Small intestine (tissue), 7 donors: Measurements from ENCODE around the gene DERA. TPM values are rescaled to one million over a fixed set of nuclear protein-coding genes. Genes with fewer than 3 reads are reported as not detected.
"Not testable (repeated sequence)": the region's sequence is repeated elsewhere in the genome, so short reads cannot be mapped to it uniquely, and the experiment has no call there.

Experiments used
- DNase-seq, 2 donors: peaks; one replicate each; pipeline versions ENCODE4 v3.0.0 to v3.0.0-alpha.2; 2013
- FAIRE-seq: peaks from 2 replicates; lab custom pipeline; 2012; peaks lifted over from hg19 to GRCh38; lab: Jason Lieb, UNC
- H3K27ac ChIP-seq, 3 donors: one replicate each; pipeline ENCODE4 v1.5.1; 2013; ENCODE audit warnings: low read length in 2 of 3, mild to moderate bottlenecking in 2 of 3, control low read depth in 1 of 3, inconsistent platforms in 1 of 3, low read depth in 1 of 3, moderate library complexity in 1 of 3
- H3K27me3 ChIP-seq, 3 donors: one replicate each; pipeline ENCODE4 v1.6.1; 2013; ENCODE audit warnings: low read length in 3 of 3, inconsistent platforms in 1 of 3; ENCODE audit not compliant: control insufficient read depth in 3 of 3, insufficient read depth in 3 of 3
- H3K36me3 ChIP-seq, 3 donors: one replicate each; pipeline ENCODE4 v1.6.1; 2013; ENCODE audit warnings: low read length in 3 of 3, inconsistent platforms in 1 of 3, low read depth in 1 of 3, mild to moderate bottlenecking in 1 of 3, moderate library complexity in 1 of 3; ENCODE audit not compliant: control insufficient read depth in 3 of 3, insufficient read depth in 2 of 3
- H3K4me1 ChIP-seq, 3 donors: one replicate each; pipeline ENCODE4 v1.6.1; 2013; ENCODE audit warnings: low read length in 2 of 3, inconsistent platforms in 1 of 3, low read depth in 1 of 3, mild to moderate bottlenecking in 1 of 3, moderate library complexity in 1 of 3; ENCODE audit not compliant: control insufficient read depth in 3 of 3, insufficient read depth in 2 of 3
- H3K4me3 ChIP-seq, 3 donors: one replicate each; pipeline ENCODE4 v1.5.1; 2013; ENCODE audit warnings: low read length in 3 of 3, control low read depth in 1 of 3, inconsistent platforms in 1 of 3, low read depth in 1 of 3, mild to moderate bottlenecking in 1 of 3, moderate library complexity in 1 of 3
- H3K9me3 ChIP-seq, 2 donors: one replicate each; pipeline ENCODE4 v1.6.1; 2013; ENCODE audit warnings: low read depth in 1 of 2, low read length in 1 of 2; ENCODE audit not compliant: control insufficient read depth in 2 of 2, insufficient read depth in 1 of 2
- WGBS, 3 donors: extraction: QIAGEN DNeasy Blood & Tissue Kit; methylation state at CpG; one replicate each; pipeline ENCODE4 v1.1.7; 2013; 5-methylcytosine and 5-hydroxymethylcytosine counted together
- polyA plus RNA-seq, 4 donors: library from polyadenylated mRNA; stranded (reverse) in 3 of 4; unstranded in 1 of 4; fragments of 200-250 nt in 3 of 4; fragments of 120-200 nt in 1 of 4; gene quantifications; one replicate each; pipeline versions ENCODE4 v1.2.1 to v1.2.3, GENCODE V29; 2013
- donor health status: healthy with polysubstance abuse.
- donor health status: control.
- donor health status: control.
- donor health status: Bipolar disorder and iron deficiency.
- donor health status: healthy.

The DERA gene
- polyA plus RNA-seq, 4 donors = 36.0 to 133 (median 90.5) TPM

DNA sequence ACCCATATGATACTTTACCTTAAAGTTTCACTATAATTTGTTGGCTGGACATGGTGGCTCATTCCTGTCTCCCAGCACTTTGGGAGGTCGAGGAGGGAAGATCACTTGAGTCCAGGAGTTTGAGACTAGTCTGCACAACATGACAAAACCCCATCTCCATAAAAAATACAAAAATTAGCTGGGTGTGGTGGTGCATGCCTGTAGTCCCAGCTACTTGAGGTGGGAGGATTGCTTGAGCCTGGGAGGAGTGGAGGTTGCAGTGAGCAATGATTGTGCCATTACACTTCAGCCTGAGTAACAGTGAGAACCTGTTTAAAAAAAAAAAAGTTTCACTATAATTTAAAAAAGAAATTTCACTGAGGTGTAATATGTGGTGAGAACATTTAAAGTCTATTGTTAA is 21.2 kb downstream of the DERA start:
- WGBS, 3 donors = 92 to 100% (median 93%) methylated on average over 1 of the region's 1 CpG
- Histone ChIP-seq H3K4me1 (no peaks in the 10 kb centered on the region), H3K27me3 (no peaks in the 10 kb centered on the region), H3K9me3 (peaks cover 0 to 3% of the 10 kb centered on the region in 2 donors), H3K27ac (no peak overlapping the region), H3K36me3 (peaks cover 0 to 4% (median 0%) of the 10 kb centered on the region in 3 donors), H3K4me3 (no peak overlapping the region)
- FAIRE-seq = no peak
- DNase-seq = no peak

DNA sequence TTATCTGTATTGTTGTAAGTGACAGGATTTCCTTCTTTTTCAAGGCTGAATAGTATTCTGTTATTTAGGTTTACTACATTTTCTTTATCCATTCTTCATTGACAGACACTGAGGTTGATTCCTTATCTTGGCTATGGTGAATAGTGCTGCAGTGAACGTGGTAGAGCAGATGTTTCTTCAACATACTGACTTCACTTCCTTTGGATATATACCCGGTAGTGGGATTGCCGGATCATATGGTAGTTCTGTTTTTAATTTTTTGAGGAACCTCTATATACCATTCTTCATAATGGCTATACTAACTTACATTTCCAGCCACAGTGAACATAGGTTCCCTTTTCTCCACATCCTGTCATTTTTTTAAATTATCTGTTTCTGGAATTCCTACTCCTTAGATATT is 21.8 kb downstream of the DERA start:
- peaks cover 0 to 3% of the 10 kb centered on the region in 2 donors for H3K9me3 ChIP-seq
- H3K27me3 ChIP-seq = no peaks in the 10 kb centered on the region
- 91 to 94% (median 92%) methylated on average over 3 of the region's 3 CpGs for WGBS, 3 donors
- no peak overlapping the region for H3K4me3 ChIP-seq
- peaks cover 0 to 4% (median 0%) of the 10 kb centered on the region in 3 donors for H3K36me3 ChIP-seq
- FAIRE-seq (no peak), DNase-seq (no peak)
- H3K4me1 ChIP-seq = no peaks in the 10 kb centered on the region
- H3K27ac ChIP-seq = no peak overlapping the region

DNA sequence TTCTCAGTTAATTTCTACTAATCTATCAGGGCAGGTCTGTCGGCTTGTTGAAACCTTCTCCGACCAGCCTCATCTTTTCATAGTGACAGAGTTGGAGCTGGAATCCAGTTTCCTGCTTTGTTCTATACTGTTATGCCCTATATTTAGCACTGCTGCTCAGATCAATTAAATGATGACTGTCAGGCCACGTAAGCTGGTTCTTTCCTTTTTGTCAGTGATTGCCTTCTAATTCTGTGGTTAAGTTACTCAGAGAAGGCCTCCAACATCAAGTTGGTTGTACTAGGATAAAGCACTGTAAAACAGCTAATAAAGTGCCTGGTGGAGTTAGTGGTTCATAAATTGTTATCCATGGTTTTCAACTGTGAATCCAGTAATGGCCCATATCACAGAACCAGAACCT is 22.6 kb downstream of the DERA start:
- Histone ChIP-seq H3K9me3 (peaks cover 0 to 4% of the 10 kb centered on the region in 2 donors), H3K27ac (no peak overlapping the region), H3K36me3 (peaks cover 0 to 4% (median 0%) of the 10 kb centered on the region in 3 donors), H3K4me1 (no peaks in the 10 kb centered on the region), H3K4me3 (no peak overlapping the region), H3K27me3 (no peaks in the 10 kb centered on the region)
- WGBS, 3 donors = 95 to 100% (median 95%) methylated on average over 3 of the region's 3 CpGs
- no peak for FAIRE-seq
- DNase-seq = no peak

DNA sequence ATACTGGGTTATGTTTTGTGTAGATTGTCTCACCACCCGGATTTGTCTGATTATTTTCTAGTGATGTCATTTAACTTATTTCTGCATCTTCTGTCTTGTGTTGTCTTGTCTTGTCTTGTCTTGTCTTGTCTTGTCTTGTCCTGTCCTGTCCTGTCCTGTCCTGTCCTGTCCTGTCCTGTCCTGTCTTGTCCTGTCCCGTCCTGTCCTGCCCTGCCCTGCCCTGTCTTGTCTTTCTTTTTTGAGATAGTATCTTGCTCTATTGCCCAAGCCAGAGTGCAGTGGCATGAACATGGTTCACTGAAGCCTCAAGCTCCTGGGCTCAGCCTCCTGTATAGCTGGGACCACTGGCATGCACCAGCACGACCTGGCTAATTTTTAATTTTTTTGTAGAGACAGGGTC is 25.6 kb downstream of the DERA start:
- WGBS, 3 donors = 85 to 92% (median 91%) methylated on average over 3 of the region's 3 CpGs

DNA sequence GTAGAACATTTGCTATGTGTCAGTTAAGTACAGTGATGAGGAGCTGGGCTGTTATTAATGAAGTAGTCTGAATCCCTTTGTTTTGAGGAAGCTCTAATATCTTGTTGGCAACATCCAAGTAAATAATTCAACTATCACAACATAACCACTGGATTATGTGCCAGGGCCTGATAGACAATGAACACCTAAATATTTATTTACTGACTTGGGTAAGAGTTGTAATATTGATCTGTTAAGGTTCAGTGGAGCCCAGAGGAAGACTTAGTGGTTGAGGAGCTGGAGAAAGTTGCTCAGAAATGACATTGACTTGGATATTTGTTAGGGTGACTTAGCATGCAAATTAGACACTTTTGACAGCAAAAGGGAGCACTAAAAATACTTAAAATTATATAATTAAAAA is 26.8 kb downstream of the DERA start:
- Histone ChIP-seq H3K27me3 (no peaks in the 10 kb centered on the region), H3K9me3 (peaks cover 0 to 15% of the 10 kb centered on the region in 2 donors), H3K4me1 (no peaks in the 10 kb centered on the region), H3K4me3 (no peak overlapping the region), H3K27ac (no peak overlapping the region), H3K36me3 (peaks cover 0 to 3% (median 0%) of the 10 kb centered on the region in 3 donors)
- FAIRE-seq (no peak), DNase-seq (no peak)

More for the DNA sequence above, 25.6 kb downstream of the DERA start:
- peaks cover 0 to 3% (median 0%) of the 10 kb centered on the region in 3 donors for H3K36me3 ChIP-seq
- H3K4me1 ChIP-seq = no peaks in the 10 kb centered on the region
- no peak for DNase-seq
- H3K27me3 ChIP-seq = no peaks in the 10 kb centered on the region
- H3K9me3 ChIP-seq = peaks cover 0 to 15% of the 10 kb centered on the region in 2 donors
- FAIRE-seq = no peak
- H3K27ac ChIP-seq = no peak overlapping the region
- no peak overlapping the region for H3K4me3 ChIP-seq

DNA sequence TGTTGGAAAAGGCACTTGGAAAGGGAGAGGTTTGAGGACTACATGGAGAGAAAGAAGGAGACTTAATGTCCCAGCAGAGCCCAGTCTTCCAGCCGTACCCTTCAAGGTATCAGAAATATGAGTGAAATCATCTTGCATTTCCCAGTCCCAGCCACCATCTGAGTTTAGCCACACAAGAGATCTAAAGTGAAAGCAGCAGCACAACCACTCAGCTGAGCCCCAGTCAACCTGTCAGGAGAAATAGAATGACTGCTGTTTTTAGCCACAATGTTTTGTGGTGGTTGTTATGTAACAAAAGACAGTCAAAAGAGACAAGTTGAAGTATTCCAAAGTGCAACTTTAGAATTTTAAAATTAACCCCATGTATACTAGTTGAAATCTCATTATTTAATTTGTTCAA is 28.0 kb downstream of the DERA start:
- peaks cover 0 to 3% (median 0%) of the 10 kb centered on the region in 3 donors for H3K36me3 ChIP-seq
- WGBS, 3 donors = 94 to 100% (median 95%) methylated on average over 1 of the region's 1 CpG
- no peak overlapping the region for H3K27ac ChIP-seq
- no peaks in the 10 kb centered on the region for H3K4me1 ChIP-seq
- no peak overlapping the region for H3K4me3 ChIP-seq
- no peaks in the 10 kb centered on the region for H3K27me3 ChIP-seq
- FAIRE-seq (no peak), DNase-seq (no peak)
- peaks cover 0 to 15% of the 10 kb centered on the region in 2 donors for H3K9me3 ChIP-seq

DNA sequence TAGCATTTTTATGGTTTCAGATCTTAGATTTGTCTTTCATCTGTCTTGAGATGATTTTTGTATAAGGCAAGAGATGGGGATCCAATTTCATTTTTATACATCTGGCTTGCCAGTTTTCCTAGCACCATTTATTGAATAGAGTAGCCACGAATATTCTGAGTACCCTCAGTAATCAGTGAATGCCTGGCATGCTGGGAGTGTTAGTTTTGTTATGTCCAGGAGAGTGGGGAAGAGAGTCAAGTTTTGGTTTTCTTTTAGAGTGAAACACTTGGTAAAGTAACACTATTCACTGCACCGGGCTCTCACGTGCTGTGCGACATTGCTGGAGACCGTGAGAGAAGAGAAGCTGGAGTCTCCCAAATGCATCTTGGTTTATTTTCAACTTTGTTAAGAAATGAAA is 31.3 kb downstream of the DERA start:
- 93 to 98% (median 94%) methylated on average over 5 of the region's 5 CpGs for WGBS, 3 donors

DNA sequence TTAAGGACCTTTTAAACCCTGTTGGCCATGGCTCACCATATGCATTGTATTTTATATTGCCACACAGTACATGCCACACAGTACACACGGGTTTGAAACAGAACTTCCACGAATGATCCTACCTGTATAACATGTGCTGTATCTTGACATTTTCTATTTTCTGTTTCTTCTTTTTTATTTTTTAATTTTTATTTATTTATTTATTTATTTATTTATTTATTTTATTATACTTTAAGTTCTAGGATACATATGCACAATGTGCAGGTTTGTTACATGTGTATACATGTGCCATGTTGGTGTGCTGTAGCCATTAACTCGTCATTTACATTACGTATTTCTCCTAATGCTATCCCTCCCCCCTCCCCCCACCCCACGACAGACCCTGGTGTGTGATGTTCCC is 32.4 kb downstream of the DERA start:
- not testable (repeated sequence) for H3K4me3 ChIP-seq, H3K27ac ChIP-seq, H3K36me3 ChIP-seq, H3K4me1 ChIP-seq, FAIRE-seq, DNase-seq, H3K27me3 ChIP-seq
- WGBS, 3 donors = 93 to 100% (median 97%) methylated on average over 4 to 5 of the region's 5 CpGs
- peaks cover 0 to 14% of the 10 kb centered on the region in 2 donors for H3K9me3 ChIP-seq

More for the DNA sequence above, 31.3 kb downstream of the DERA start:
- Histone ChIP-seq H3K27ac (no peak overlapping the region), H3K4me3 (no peak overlapping the region), H3K36me3 (peaks cover 0 to 3% (median 0%) of the 10 kb centered on the region in 3 donors), H3K4me1 (no peaks in the 10 kb centered on the region), H3K9me3 (peaks cover 0 to 12% of the 10 kb centered on the region in 2 donors), H3K27me3 (no peaks in the 10 kb centered on the region)
- no peak for DNase-seq
- no peak for FAIRE-seq

DNA sequence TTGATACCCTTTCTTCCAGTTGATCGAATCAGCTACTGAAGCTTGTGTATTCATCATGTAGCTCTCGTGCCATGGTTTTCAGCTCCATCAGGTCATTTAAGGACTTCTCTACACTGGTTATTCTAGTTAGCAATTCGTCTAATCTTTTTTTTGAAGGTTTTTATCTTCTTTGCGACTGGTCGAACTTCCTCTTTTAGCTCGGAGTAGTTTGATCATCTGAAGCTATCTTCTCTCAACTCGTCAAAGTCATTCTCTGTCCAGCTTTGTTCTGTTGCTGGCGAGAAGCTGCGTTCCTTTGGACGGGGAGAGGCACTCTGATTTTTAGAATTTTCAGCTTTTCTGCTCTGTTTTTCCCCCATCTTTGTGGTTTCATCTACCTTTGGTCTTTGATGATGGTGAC is 37.3 kb downstream of the DERA start:
- FAIRE-seq, DNase-seq, H3K27me3 ChIP-seq, H3K4me1 ChIP-seq, H3K27ac ChIP-seq, H3K36me3 ChIP-seq, H3K4me3 ChIP-seq: not testable (repeated sequence)
- peaks cover 0 to 16% of the 10 kb centered on the region in 2 donors for H3K9me3 ChIP-seq
- WGBS, 3 donors = 96 to 98% (median 96%) methylated on average over 10 of the region's 10 CpGs
